Lung (tissue), 12 donors: ENCODE measurements around the gene NDUFB2. TPM values are rescaled to one million over a fixed set of nuclear protein-coding genes. Genes with fewer than 3 reads are reported as not detected.

Experiments used
- ATAC-seq: fragments of 200-7000 bp; cut with Tn5 transposase; one replicate; pipeline ENCODE4 v1.9.1; 2020; ENCODE audit warnings: moderate number of reproducible peaks; ENCODE audit not compliant: insufficient read depth, low FRiP score
- DNase-seq, 3 donors: peaks; one replicate each; pipeline ENCODE4 v3.0.0-alpha.2; 2013 to 2017
- H3K27ac ChIP-seq, 2 donors: one replicate each; pipeline ENCODE4 v1.5.1; 2013; ENCODE audit warnings: mild to moderate bottlenecking in 2 of 2, moderate library complexity in 2 of 2, control low read depth in 1 of 2, inconsistent platforms in 1 of 2, low read depth in 1 of 2, low read length in 1 of 2
- H3K27me3 ChIP-seq, 3 donors: one replicate each; pipeline ENCODE4 v1.5.1; 2013; ENCODE audit warnings: low read length in 2 of 3; ENCODE audit not compliant: control insufficient read depth in 3 of 3, insufficient read depth in 3 of 3
- H3K36me3 ChIP-seq, 4 donors: one replicate each; pipeline ENCODE4 v1.5.1; 2013; ENCODE audit warnings: low read length in 4 of 4, mild to moderate bottlenecking in 1 of 4, moderate library complexity in 1 of 4; ENCODE audit not compliant: control insufficient read depth in 4 of 4, insufficient read depth in 4 of 4
- H3K4me1 ChIP-seq, 5 donors: one replicate each; pipeline ENCODE4 v1.5.1; 2013; ENCODE audit warnings: low read length in 5 of 5, mild to moderate bottlenecking in 2 of 5, moderate library complexity in 1 of 5; ENCODE audit not compliant: control insufficient read depth in 5 of 5, insufficient read depth in 5 of 5
- H3K4me3 ChIP-seq: one replicate; pipeline ENCODE4 v1.5.1; 2013; ENCODE audit warnings: mild to moderate bottlenecking, control low read depth, moderate library complexity
- H3K9ac ChIP-seq, 2 donors: one replicate each; pipeline ENCODE4 v1.5.1; 2013; ENCODE audit warnings: low read length in 2 of 2, control low read depth in 1 of 2; ENCODE audit not compliant: insufficient read depth in 1 of 2
- H3K9me3 ChIP-seq, 4 donors: one replicate each; pipeline ENCODE4 v1.5.1; 2013; ENCODE audit warnings: low read length in 3 of 4, mild to moderate bottlenecking in 1 of 4, moderate library complexity in 1 of 4; ENCODE audit not compliant: control insufficient read depth in 4 of 4, insufficient read depth in 3 of 4
- WGBS, 2 donors: extraction: QIAGEN DNeasy Blood & Tissue Kit; methylation state at CpG; one replicate each; pipeline ENCODE4 v1.1.7; 2013; 5-methylcytosine and 5-hydroxymethylcytosine counted together
- polyA plus RNA-seq, 2 donors: library from polyadenylated mRNA; stranded (reverse); fragments of 200-250 nt; gene quantifications; one replicate each; pipeline ENCODE4 v1.2.1, GENCODE V29; 2013
- total RNA-seq, 2 donors: library from RNA; depleted of rRNA in 1 of 2; stranded (reverse); fragments of >200 nt in 1 of 2; gene quantifications; one replicate each; pipeline ENCODE4 v1.2.1, GENCODE V29; 2014 to 2021
- TF ChIP-seq, protein P1 (sequence below): IDR thresholded peaks from 2 replicates; pipeline ENCODE4 v1.5.1; 2012; ENCODE audit warnings: mild to moderate bottlenecking; ENCODE audit errors: control extremely low read depth, extremely low read depth
- donor health status: control.
- donor health status: control.
- donor health status: Bipolar disorder and iron deficiency.
- donor health status: healthy.
- donor health status: DM: yes; HTN: yes; CAD: no.

The NDUFB2 gene
- total and polyA plus RNA-seq, 4 donors: 52.3 to 327 (median 190) TPM

DNA sequence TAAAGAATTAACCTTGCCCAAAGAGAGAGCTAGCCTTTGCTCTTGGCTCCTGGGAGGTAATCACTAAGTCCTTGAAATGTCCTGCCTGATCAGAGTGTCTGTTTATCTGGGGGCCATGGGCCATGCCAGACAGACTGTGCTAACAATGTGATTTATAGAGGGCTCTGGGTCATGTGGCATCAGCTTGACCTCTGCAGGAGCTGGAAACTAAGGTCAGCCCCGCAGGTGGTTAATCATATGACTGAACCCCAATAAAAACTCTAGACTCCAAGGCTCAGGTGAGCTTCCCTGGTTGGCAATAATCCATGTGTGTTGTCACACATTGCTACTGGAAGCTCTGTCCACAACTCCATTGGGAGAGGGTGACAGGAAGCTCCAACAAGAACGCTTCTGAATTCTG, 47.5 kb downstream of the NDUFB2 start:
- no peak for ATAC-seq
- DNase-seq: no peak
- Histone ChIP-seq H3K9me3 (no peaks in the 10 kb centered on the region), H3K9ac (no peak overlapping the region), H3K27ac (no peak overlapping the region), H3K4me3 (no peak overlapping the region), H3K27me3 (no peaks in the 10 kb centered on the region), H3K4me1 (no peaks in the 10 kb centered on the region), H3K36me3 (peaks cover 3 to 12% (median 5%) of the 10 kb centered on the region in 4 donors)
- 97 to 98% methylated on average over 2 of the region's 2 CpGs for WGBS, 2 donors
- TF ChIP-seq, protein P1, sequence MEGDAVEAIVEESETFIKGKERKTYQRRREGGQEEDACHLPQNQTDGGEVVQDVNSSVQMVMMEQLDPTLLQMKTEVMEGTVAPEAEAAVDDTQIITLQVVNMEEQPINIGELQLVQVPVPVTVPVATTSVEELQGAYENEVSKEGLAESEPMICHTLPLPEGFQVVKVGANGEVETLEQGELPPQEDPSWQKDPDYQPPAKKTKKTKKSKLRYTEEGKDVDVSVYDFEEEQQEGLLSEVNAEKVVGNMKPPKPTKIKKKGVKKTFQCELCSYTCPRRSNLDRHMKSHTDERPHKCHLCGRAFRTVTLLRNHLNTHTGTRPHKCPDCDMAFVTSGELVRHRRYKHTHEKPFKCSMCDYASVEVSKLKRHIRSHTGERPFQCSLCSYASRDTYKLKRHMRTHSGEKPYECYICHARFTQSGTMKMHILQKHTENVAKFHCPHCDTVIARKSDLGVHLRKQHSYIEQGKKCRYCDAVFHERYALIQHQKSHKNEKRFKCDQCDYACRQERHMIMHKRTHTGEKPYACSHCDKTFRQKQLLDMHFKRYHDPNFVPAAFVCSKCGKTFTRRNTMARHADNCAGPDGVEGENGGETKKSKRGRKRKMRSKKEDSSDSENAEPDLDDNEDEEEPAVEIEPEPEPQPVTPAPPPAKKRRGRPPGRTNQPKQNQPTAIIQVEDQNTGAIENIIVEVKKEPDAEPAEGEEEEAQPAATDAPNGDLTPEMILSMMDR: no peak

DNA sequence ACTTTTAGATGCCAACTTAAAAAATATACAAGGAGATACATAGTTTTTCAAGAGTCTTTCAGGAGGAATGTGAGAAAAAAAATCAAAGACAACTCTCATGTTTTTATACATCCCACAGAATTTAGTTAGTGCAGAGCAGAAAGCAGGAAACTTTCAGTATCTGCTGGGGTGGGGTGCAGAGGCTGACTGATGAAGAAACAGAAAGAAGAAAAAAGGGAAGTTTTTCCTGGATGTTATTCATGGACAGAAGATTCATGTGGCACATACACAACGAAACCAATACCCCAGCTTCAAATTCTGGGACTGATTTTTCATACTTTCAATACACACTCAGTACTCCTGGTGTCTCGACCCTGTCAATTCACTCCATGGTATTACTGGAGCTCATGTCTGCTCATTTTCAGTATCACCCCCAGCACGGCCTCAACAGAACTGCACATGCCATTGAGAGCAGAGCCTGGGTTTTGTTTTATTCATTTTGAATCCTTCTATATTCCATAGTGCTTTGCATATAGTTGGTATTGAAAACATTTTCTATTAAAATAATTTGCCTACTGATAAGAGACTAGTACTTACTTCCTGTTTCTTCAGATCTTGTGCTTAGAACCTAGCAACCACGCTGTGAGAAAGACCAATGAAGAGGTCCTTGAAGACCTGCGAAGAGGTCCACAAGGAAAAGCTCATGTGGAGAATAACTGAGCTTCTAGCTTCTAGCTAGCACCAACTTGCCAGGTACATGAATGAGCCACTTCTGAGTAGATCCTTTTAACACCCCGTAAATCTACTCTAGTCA, 49.0 kb downstream of the NDUFB2 start:
- H3K9me3 ChIP-seq: no peaks in the 10 kb centered on the region
- ATAC-seq: no peak
- TF ChIP-seq, protein P1: no peak

DNA sequence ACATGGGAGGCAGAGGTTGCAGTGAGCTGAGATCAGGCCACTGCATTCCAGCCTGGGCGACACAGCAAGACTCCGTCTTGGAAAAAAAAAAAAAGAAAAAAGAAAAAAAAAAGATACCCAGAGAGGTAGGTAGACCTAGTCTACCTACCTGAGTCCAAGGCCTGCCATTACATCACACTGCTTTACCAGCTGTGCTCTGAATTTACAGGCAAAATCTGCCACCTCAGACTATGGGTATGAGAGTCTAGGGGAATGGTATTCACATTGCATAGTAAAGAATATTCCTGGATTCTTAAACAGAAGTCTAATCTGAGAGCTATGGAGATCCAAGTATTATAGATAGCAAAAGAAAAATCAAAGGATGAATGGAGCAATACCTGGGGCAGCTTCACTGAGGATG, 50.2 kb downstream of the NDUFB2 start:
- Histone ChIP-seq H3K27ac (no peak overlapping the region), H3K27me3 (no peaks in the 10 kb centered on the region), H3K9me3 (no peaks in the 10 kb centered on the region), H3K4me3 (no peak overlapping the region), H3K4me1 (no peaks in the 10 kb centered on the region), H3K36me3 (peaks cover 0 to 11% (median 4%) of the 10 kb centered on the region in 4 donors), H3K9ac (no peak overlapping the region)
- TF ChIP-seq, protein P1: no peak
- WGBS, 2 donors: 95 to 100% methylated on average over 2 of the region's 2 CpGs
- DNase-seq: no peak
- no peak for ATAC-seq

More for the DNA sequence above, 49.0 kb downstream of the NDUFB2 start:
- H3K36me3 ChIP-seq: peaks cover 0 to 11% (median 4%) of the 10 kb centered on the region in 4 donors
- no peak overlapping the region for H3K9ac ChIP-seq
- no peaks in the 10 kb centered on the region for H3K4me1 ChIP-seq
- WGBS, 2 donors: 78 to 80% methylated on average over 6 of the region's 6 CpGs
- no peak for DNase-seq
- no peak overlapping the region for H3K4me3 ChIP-seq
- no peak overlapping the region for H3K27ac ChIP-seq
- no peaks in the 10 kb centered on the region for H3K27me3 ChIP-seq
